ENCODE measurements around the gene SRL. TPM values are rescaled to one million over a fixed set of nuclear protein-coding genes. Genes with fewer than 3 reads are reported as not detected.

The SRL gene
- total and polyA plus RNA-seq, 2 donors from 2014 or later = 2.6 to 3.3 TPM

DNA sequence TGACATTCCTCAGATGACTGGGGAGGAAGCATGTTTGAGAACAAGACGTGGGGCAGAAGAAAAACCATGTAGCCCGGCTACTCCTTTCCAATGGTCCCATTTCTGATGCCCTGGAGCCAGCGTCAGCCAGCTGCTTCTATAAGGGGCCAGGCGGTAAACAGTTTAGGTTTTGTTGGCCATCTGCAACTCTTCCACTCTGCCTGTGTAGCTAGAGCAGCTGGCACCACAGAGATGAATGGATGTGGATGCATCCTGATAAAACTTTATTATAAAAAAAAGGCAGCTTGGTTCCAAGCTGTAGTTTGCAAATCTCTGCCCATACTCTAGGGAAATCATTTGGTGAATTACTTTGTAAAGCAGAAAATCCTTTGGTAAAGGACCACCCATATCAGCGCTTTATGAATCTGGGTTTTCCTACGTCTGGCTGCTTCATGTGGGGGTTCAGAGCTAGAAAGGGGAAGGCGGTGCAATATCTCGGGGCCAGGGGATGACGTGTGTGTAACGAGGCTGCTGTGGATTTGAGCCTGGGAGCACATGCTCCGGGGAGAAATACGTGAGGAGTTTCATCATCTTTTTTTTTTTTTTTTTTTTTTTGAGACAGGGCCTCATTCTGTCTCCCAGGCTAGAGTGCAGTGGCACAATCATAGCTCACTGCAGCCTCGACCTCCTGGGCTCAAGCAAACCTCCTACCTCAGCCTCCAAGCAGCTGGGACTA, 3.4 kb upstream of the SRL start:
- Histone ChIP-seq H3K9ac (ENCODE audit: low read length in 3 of 3) (no peak overlapping the region), H3K27ac (ENCODE audit: low read depth in 2 of 2, low read length in 2 of 2) (no peak overlapping the region), H3K36me3 (ENCODE audit: control insufficient read depth in 2 of 3, insufficient read depth in 3 of 3, low read length in 3 of 3) (no peaks in the 10 kb centered on the region), H3K9me3 (ENCODE audit: control insufficient read depth in 2 of 3, insufficient read depth in 1 of 3, low read length in 3 of 3) (no peaks in the 10 kb centered on the region), H3K4me1 (ENCODE audit: control insufficient read depth in 2 of 3, insufficient read depth in 2 of 3, low read depth in 1 of 3, low read length in 3 of 3) (peaks cover 0 to 2% (median 0%) of the 10 kb centered on the region in 3 donors), H3K27me3 (ENCODE audit: control insufficient read depth, insufficient read depth, low read length) (no peaks in the 10 kb centered on the region), H3K4me3 (ENCODE audit: low read length in 3 of 3) (no peak overlapping the region)
- TF ChIP-seq, protein P1, sequence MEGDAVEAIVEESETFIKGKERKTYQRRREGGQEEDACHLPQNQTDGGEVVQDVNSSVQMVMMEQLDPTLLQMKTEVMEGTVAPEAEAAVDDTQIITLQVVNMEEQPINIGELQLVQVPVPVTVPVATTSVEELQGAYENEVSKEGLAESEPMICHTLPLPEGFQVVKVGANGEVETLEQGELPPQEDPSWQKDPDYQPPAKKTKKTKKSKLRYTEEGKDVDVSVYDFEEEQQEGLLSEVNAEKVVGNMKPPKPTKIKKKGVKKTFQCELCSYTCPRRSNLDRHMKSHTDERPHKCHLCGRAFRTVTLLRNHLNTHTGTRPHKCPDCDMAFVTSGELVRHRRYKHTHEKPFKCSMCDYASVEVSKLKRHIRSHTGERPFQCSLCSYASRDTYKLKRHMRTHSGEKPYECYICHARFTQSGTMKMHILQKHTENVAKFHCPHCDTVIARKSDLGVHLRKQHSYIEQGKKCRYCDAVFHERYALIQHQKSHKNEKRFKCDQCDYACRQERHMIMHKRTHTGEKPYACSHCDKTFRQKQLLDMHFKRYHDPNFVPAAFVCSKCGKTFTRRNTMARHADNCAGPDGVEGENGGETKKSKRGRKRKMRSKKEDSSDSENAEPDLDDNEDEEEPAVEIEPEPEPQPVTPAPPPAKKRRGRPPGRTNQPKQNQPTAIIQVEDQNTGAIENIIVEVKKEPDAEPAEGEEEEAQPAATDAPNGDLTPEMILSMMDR (IDR thresholded peaks at IDR 0.05; ENCODE audit: borderline replicate concordance, extremely low read depth, insufficient read depth) = no peak
- intact Hi-C loops (cut with DNase I) = no loop called here
- DNase-seq = no peak
- no peak for FAIRE-seq

DNA sequence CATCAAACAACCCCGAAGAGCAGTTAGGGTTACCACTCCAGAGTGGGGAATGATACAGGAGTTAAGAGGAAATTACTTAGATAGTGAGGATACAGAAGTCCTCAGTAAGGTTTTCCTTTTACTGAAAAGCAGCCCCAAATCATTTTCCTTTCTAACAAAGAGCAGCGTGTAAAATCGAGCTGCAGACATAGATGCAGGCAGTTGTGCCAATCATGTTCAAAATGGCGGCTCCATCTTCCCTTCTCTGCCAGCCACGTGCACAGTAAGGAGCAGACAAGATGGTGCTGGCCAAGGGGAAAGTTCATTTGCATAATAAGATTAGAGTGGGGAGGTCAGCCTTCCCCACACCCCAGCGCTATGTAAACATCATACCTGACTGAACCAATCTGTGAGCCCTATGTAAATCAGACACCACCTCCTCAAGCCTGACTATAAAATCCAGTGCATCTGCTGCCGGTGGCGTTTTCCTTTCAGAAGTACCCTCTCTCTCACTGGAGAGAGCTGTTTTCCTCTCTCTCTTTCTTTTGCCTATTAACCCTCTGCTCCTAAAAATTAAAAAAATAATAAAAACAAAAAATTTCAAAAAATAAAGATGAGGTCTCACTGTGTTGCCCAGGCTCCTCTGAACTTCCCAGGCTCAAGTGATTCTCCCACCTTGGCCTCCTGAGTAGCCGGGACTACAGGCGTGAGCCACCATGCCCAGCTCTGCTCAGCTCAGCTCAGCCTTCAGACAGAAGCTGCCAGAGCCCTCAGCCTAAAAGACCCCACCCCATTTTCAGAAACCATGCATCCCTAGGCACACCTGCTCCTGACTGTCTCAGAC, 2.6 kb upstream of the SRL start:
- Histone ChIP-seq H3K9ac (ENCODE audit: low read length in 3 of 3) (no peak overlapping the region), H3K9me3 (ENCODE audit: control insufficient read depth in 2 of 3, insufficient read depth in 1 of 3, low read length in 3 of 3) (no peaks in the 10 kb centered on the region), H3K4me3 (ENCODE audit: low read length in 3 of 3) (no peak overlapping the region), H3K27me3 (ENCODE audit: control insufficient read depth, insufficient read depth, low read length) (no peaks in the 10 kb centered on the region), H3K27ac (ENCODE audit: low read depth in 2 of 2, low read length in 2 of 2) (no peak overlapping the region), H3K36me3 (ENCODE audit: control insufficient read depth in 2 of 3, insufficient read depth in 3 of 3, low read length in 3 of 3) (no peaks in the 10 kb centered on the region), H3K4me1 (ENCODE audit: control insufficient read depth in 2 of 3, insufficient read depth in 2 of 3, low read depth in 1 of 3, low read length in 3 of 3) (peaks cover 0 to 4% (median 0%) of the 10 kb centered on the region in 3 donors)
- intact Hi-C loops (cut with DNase I) = no loop called here
- DNase-seq (peak in 3 of 5 donors; percentile 63 to 75 (median 74)), FAIRE-seq (no peak)
- TF ChIP-seq, protein P1 (IDR thresholded peaks at IDR 0.05; ENCODE audit: borderline replicate concordance, extremely low read depth, insufficient read depth) = no peak

DNA sequence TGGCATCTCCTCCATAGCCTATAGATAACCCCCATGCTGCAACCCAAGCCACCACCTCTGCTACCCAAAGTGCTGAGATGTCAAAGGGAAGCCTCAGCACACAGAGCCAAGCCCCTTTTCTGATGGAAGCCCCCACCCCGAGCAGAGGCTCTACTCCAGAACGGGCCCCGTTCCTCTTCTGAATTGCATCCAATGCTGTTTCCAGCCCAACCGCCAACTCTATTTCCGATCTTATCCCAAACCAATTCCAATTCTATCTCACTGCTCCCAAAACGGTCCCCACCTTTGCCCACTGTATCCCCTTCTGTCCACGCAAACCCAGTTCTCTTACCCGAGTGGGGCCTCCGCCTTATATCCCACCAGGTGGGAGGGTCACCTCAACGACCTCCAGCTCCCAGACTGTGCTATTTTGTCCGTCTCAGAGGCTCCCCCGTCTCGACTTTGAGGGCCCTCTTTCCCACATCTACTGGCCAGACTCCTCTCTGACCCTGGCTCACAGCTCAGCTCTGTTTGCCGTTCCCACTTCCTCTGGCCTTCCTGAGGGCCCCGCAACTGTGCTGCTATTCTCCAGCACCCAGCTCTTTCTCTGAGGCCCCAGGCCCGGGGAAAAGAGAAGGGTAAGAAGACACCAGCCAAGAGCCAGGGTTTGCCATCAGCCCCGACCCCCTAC, 487 bp downstream of the SRL start:
- TF ChIP-seq, protein P1 (IDR thresholded peaks at IDR 0.05; ENCODE audit: borderline replicate concordance, extremely low read depth, insufficient read depth) = no peak

More for the DNA sequence above, 487 bp downstream of the SRL start:
- Histone ChIP-seq H3K9ac (ENCODE audit: low read length in 3 of 3) (no peak overlapping the region), H3K4me1 (ENCODE audit: control insufficient read depth in 2 of 3, insufficient read depth in 2 of 3, low read depth in 1 of 3, low read length in 3 of 3) (peaks cover 0 to 7% (median 0%) of the 10 kb centered on the region in 3 donors), H3K27me3 (ENCODE audit: control insufficient read depth, insufficient read depth, low read length) (no peaks in the 10 kb centered on the region), H3K4me3 (ENCODE audit: low read length in 3 of 3) (no peak overlapping the region), H3K27ac (ENCODE audit: low read depth in 2 of 2, low read length in 2 of 2) (no peak overlapping the region), H3K9me3 (ENCODE audit: control insufficient read depth in 2 of 3, insufficient read depth in 1 of 3, low read length in 3 of 3) (no peaks in the 10 kb centered on the region), H3K36me3 (ENCODE audit: control insufficient read depth in 2 of 3, insufficient read depth in 3 of 3, low read length in 3 of 3) (no peaks in the 10 kb centered on the region)
- FAIRE-seq = no peak
- DNase-seq = no peak
- intact Hi-C loops (cut with DNase I) = no loop called here
